Lower leg skin (tissue), 4 donors: Measurements from ENCODE around the gene IL36RN. TPM values are rescaled to one million over a fixed set of nuclear protein-coding genes. Genes with fewer than 3 reads are reported as not detected.

Source experiments
- DNase-seq, 2 donors: peaks; one replicate each; pipeline ENCODE4 v3.0.0-alpha.2; 2019; ENCODE audit warnings: low spot score in 2 of 2
- H3K4me3 ChIP-seq: fragments of 200-600 bp; sonication (generic); 2 replicates; pipeline ENCODE4 v1.5.1; 2017; ENCODE audit warnings: mild to moderate bottlenecking, low read depth; ENCODE audit not compliant: poor library complexity, severe bottlenecking
- CTCF ChIP-seq, 3 donors: fragments of 450-650 bp; IDR thresholded peaks; one replicate each; pipeline ENCODE4 v1.5.1; 2016; ENCODE audit warnings: antibody characterized with exemption in 3 of 3, mild to moderate bottlenecking in 3 of 3, moderate library complexity in 2 of 3
- POLR2A ChIP-seq, 2 donors: fragments of 450-650 bp; IDR thresholded peaks; one replicate each; pipeline ENCODE4 v1.6.1; 2016 to 2017; ENCODE audit warnings: antibody characterized with exemption in 2 of 2, mild to moderate bottlenecking in 1 of 2, moderate library complexity in 1 of 2
- WGBS, 2 donors: methylation state at CpG; one replicate each; pipeline ENCODE4 v1.1.5; 2018; 5-methylcytosine and 5-hydroxymethylcytosine counted together
- intact Hi-C: fragments of 100-400 bp; cut with DNase I; formaldehyde crosslinking; loops from one replicate; pipeline ENCODE4 v1.15.0; 2023; ENCODE audit warnings: low total_unique reads
- total RNA-seq, 4 donors: library from RNA; depleted of rRNA; stranded (reverse); fragments of >200 nt; gene quantifications; one replicate each; pipeline ENCODE4 v1.1.0, GENCODE V29; 2016

IL36RN gene
- total RNA-seq, 4 donors from 2014 or later = 51.0 to 121 (median 96.2) TPM

- TF ChIP-seq CTCF (IDR thresholded peaks at IDR 0.05) = no peak
- TF ChIP-seq POLR2A (IDR thresholded peaks at IDR 0.05) = no peak
- H3K4me3 ChIP-seq = no peak overlapping the region
- WGBS, 2 donors = 87 to 89% methylated on average over 2 of the region's 2 CpGs
- intact Hi-C loops = no loop called here
- no peak for DNase-seq
These were observed 34.2 kb upstream of the IL36RN start for GRCh38 chr2:113024764-113025163.

- WGBS, 2 donors = 62 to 75% methylated on average over 2 of the region's 2 CpGs
- intact Hi-C loops = no loop called here
- no peak for DNase-seq
- H3K4me3 ChIP-seq = no peak overlapping the region
- TF ChIP-seq CTCF (IDR thresholded peaks at IDR 0.05) (no peak), POLR2A (IDR thresholded peaks at IDR 0.05) (no peak)
These were observed 33.3 kb upstream of the IL36RN start for GRCh38 chr2:113025737-113026136.

- intact Hi-C loops = no loop called here
- WGBS, 2 donors = 76 to 85% methylated on average over 2 of the region's 2 CpGs
- TF ChIP-seq POLR2A (IDR thresholded peaks at IDR 0.05) = no peak
- no peak for TF ChIP-seq CTCF (IDR thresholded peaks at IDR 0.05)
These were observed 31.3 kb upstream of the IL36RN start for GRCh38 chr2:113027691-113028090.

GRCh38 chr2:113028112-113028511 is 30.9 kb upstream of the IL36RN start:
- DNase-seq = no peak
- 9% methylated on average over 1 of the region's 1 CpG for WGBS, 2 donors
- TF ChIP-seq POLR2A (IDR thresholded peaks at IDR 0.05) = no peak
- no peak for TF ChIP-seq CTCF (IDR thresholded peaks at IDR 0.05)
- intact Hi-C loops = no loop called here
- H3K4me3 ChIP-seq = no peak overlapping the region

More at GRCh38 chr2:113027691-113028090, 31.3 kb upstream of the IL36RN start:
- DNase-seq = no peak
- H3K4me3 ChIP-seq = no peak overlapping the region

GRCh38 chr2:113032737-113033136 is 26.3 kb upstream of the IL36RN start:
- TF ChIP-seq CTCF (IDR thresholded peaks at IDR 0.05) (no peak), POLR2A (IDR thresholded peaks at IDR 0.05) (no peak)
- intact Hi-C loops = no loop called here
- 86 to 89% methylated on average over 1 of the region's 1 CpG for WGBS, 2 donors
- peak in 1 of 2 donors; percentile 37 for DNase-seq
- no peak overlapping the region for H3K4me3 ChIP-seq

GRCh38 chr2:113034016-113034415 is 25.0 kb upstream of the IL36RN start:
- intact Hi-C loops = no loop called here
- DNase-seq = peak in 1 of 2 donors; percentile 14
- H3K4me3 ChIP-seq = no peak overlapping the region
- TF ChIP-seq POLR2A (IDR thresholded peaks at IDR 0.05) = no peak
- no peak for TF ChIP-seq CTCF (IDR thresholded peaks at IDR 0.05)
- 70 to 79% methylated on average over 3 of the region's 3 CpGs for WGBS, 2 donors
